ENCODE data around the gene PSENEN. TPM values are rescaled to one million over a fixed set of nuclear protein-coding genes. Genes with fewer than 3 reads are reported as not detected.

The PSENEN gene
- total and polyA plus RNA-seq, 9 of the 15 experiments (the other 6 are each of a cell fraction or from before 2014, with no cell fraction given): 34.5 to 299 (median 61.1) TPM

GRCh38 chr19:35776102-35776788 is 30.8 kb downstream of the PSENEN start:
- ATAC-seq (no peak), DNase-seq (ENCODE audit: extremely low read depth in 1 of 4, low spot score in 3 of 4) (no peak), FAIRE-seq (no peak)
- Histone ChIP-seq H3K4me3 (peak overlapping the region; percentile 57), H3K4me1 (replicated peaks in 1 of 2; ENCODE audit: control insufficient read depth in 2 of 2, insufficient read depth in 2 of 2, low read length in 2 of 2) (peaks cover 10 to 33% of the 10 kb centered on the region in 2 experiments), H3K9me1 (ENCODE audit: control insufficient read depth, insufficient read depth, low read length) (peaks cover 3% of the 10 kb centered on the region), H4K20me1 (replicated peaks; ENCODE audit: control insufficient read depth, insufficient read depth, low read length) (no peaks in the 10 kb centered on the region; the same call in 1 of the 2 replicates), H3K9me3 (replicated peaks; ENCODE audit: control insufficient read depth, insufficient read depth, low read depth, low read length) (no peaks in the 10 kb centered on the region), H3K27ac (ENCODE audit: extremely low read depth, low read depth, low read length) (no peak overlapping the region), H3K79me2 (ENCODE audit: control insufficient read depth, insufficient read depth, low read length) (peaks cover 5% of the 10 kb centered on the region; the same call in 1 of the 3 replicates), H3K9ac (ENCODE audit: insufficient read depth in 1 of 2, low read depth in 2 of 2, low read length in 2 of 2) (peak overlapping the region in 1 of 2 experiments; percentile 70; a peak in 2 of 4 replicates), H2AFZ (ENCODE audit: low read depth, low read length) (no peak overlapping the region), H3K36me3 (ENCODE audit: control insufficient read depth, insufficient read depth, low read length) (peaks cover 18% of the 10 kb centered on the region; the same call in 2 of the 3 replicates), H3K27me3 (ENCODE audit: control insufficient read depth in 2 of 2, insufficient read depth in 2 of 2, low read length in 2 of 2) (no peaks in the 10 kb centered on the region), H3K4me2 (ENCODE audit: insufficient read depth, low read length) (peak overlapping the region; percentile 76; the same call in 1 of the 2 replicates)
- 47% methylated on average over 12 of the region's 13 CpGs for WGBS (ENCODE audit: insufficient coverage, low coverage, missing lambda C conversion rate)
- intact Hi-C loops (cut with micrococcal nuclease): no loop called here
- TF ChIP-seq CBX2 (IDR thresholded peaks at IDR 0.05; ENCODE audit: insufficient read depth, low read length, poor library complexity, severe bottlenecking): no peak
- TF ChIP-seq DEAF1 (CRISPR knock-in tag; IDR thresholded peaks at IDR 0.05): no peak
- TF ChIP-seq NKRF (IDR thresholded peaks at IDR 0.05; ENCODE audit: borderline replicate concordance): no peak
- no peak for TF ChIP-seq C11orf30 (IDR thresholded peaks at IDR 0.05; ENCODE audit: low read depth)
- peak in 1 of 2 experiments; percentile 82; a peak in 1 of 4 replicates for TF ChIP-seq KDM1A (IDR thresholded peaks at IDR 0.05)
- TF ChIP-seq PPARD (CRISPR knock-in tag; IDR thresholded peaks at IDR 0.05): no peak
- TF ChIP-seq TSC22D4 (tag; IDR thresholded peaks at IDR 0.05): no peak
- POLR2A ChIA-PET: no interaction called here
- CTCF ChIA-PET (ENCODE audit: low intra/inter-chr PET ratio): interaction anchor here (0.6 kb wide), 1 partner anchor 909 kb away, joined by 3 read pairs; no protein-coding TSS in a partner anchor
- in situ Hi-C loops (cut with MboI): no loop called here
- BruUV-seq (replicated peaks): TSS peak; percentile 61
